IMR-90 (cell line): Measurements from ENCODE around the gene KCNQ2.

Source experiments
- CEBPB ChIP-seq: IDR thresholded peaks from 2 replicates; pipeline ENCODE4 v1.6.1; 2012; ENCODE audit warnings: low read depth, low read length, improper control_type of control experiment
- MXI1 ChIP-seq: IDR thresholded peaks from 2 replicates; pipeline ENCODE4 v1.6.1; 2012; ENCODE audit warnings: low read depth, mild to moderate bottlenecking, low read length, moderate library complexity, borderline replicate concordance
- NFE2L2 ChIP-seq: fragments of 150-350 bp; IDR thresholded peaks from 2 replicates; pipeline ENCODE4 v1.6.1; 2016; ENCODE audit warnings: low read depth, mild to moderate bottlenecking, low read length
- POLR2A ChIP-seq: IDR thresholded peaks from 2 replicates; pipeline ENCODE4 v1.6.1; 2012; ENCODE audit warnings: mild to moderate bottlenecking, low read depth, low read length
- RFX5 ChIP-seq: IDR thresholded peaks from 2 replicates; pipeline ENCODE4 v1.8.0; 2012; ENCODE audit warnings: low read depth, mild to moderate bottlenecking, low read length, moderate library complexity
- TF ChIP-seq, protein P1 (sequence below): conservative IDR thresholded peaks from 2 replicates; pipeline ENCODE4 v1.5.1; 2012; ENCODE audit warnings: mild to moderate bottlenecking, low read depth, low read length, improper control_type of control experiment
- TF ChIP-seq, protein P2 (sequence below): fragments of 150-350 bp; IDR thresholded peaks from 2 replicates; pipeline ENCODE4 v1.6.1; 2017; ENCODE audit warnings: mild to moderate bottlenecking, antibody characterized with exemption, low read length, low read depth
- TF ChIP-seq, protein P3 (sequence below): fragments of 150-350 bp; IDR thresholded peaks from 2 replicates; pipeline ENCODE4 v1.6.1; 2016; ENCODE audit warnings: low read depth, mild to moderate bottlenecking, low read length, moderate library complexity, borderline replicate concordance

DNA sequence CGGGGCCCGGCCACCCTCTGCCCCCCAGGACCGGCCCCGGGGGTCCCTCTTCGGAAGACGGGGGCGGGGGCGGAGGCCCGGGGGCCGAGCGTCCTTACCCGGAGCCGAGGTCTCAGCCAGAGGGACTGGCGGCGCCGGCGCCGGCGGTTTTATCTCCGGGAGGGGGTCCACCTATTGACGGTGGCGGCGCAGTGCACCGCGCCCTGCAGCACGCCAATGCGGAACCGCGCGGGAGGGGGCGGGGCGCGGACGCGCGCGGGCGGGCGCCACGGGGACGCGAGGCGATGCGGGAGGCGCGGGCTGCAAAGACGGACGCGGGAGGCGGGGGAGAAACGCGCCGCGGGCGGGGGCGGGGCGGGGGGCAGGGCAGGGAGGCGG lies 26.5 kb upstream of the KCNQ2 start, which contains the start of gene EEF1A2:
- TF ChIP-seq POLR2A (no peak), NFE2L2 (no peak), RFX5 (no peak), MXI1 (no peak), CEBPB (no peak)
- TF ChIP-seq, protein P1, sequence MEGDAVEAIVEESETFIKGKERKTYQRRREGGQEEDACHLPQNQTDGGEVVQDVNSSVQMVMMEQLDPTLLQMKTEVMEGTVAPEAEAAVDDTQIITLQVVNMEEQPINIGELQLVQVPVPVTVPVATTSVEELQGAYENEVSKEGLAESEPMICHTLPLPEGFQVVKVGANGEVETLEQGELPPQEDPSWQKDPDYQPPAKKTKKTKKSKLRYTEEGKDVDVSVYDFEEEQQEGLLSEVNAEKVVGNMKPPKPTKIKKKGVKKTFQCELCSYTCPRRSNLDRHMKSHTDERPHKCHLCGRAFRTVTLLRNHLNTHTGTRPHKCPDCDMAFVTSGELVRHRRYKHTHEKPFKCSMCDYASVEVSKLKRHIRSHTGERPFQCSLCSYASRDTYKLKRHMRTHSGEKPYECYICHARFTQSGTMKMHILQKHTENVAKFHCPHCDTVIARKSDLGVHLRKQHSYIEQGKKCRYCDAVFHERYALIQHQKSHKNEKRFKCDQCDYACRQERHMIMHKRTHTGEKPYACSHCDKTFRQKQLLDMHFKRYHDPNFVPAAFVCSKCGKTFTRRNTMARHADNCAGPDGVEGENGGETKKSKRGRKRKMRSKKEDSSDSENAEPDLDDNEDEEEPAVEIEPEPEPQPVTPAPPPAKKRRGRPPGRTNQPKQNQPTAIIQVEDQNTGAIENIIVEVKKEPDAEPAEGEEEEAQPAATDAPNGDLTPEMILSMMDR: peak; percentile 25; the same call in 1 of the 2 replicates
- TF ChIP-seq, protein P2, sequence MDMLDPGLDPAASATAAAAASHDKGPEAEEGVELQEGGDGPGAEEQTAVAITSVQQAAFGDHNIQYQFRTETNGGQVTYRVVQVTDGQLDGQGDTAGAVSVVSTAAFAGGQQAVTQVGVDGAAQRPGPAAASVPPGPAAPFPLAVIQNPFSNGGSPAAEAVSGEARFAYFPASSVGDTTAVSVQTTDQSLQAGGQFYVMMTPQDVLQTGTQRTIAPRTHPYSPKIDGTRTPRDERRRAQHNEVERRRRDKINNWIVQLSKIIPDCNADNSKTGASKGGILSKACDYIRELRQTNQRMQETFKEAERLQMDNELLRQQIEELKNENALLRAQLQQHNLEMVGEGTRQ: no peak
- TF ChIP-seq, protein P3, sequence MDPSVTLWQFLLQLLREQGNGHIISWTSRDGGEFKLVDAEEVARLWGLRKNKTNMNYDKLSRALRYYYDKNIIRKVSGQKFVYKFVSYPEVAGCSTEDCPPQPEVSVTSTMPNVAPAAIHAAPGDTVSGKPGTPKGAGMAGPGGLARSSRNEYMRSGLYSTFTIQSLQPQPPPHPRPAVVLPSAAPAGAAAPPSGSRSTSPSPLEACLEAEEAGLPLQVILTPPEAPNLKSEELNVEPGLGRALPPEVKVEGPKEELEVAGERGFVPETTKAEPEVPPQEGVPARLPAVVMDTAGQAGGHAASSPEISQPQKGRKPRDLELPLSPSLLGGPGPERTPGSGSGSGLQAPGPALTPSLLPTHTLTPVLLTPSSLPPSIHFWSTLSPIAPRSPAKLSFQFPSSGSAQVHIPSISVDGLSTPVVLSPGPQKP: no peak
